HG03060 (cell line): ENCODE results near the gene TTC3.
"Not testable (repeated sequence)": the region's sequence is repeated elsewhere in the genome, so short reads cannot be mapped to it uniquely, and the experiment has no call there.

Source experiments
- ATAC-seq: cut with Tn5 transposase; IDR thresholded peaks from one replicate; pipeline ENCODE4 v1.9.1; 2021; ENCODE audit warnings: low read depth, moderate number of reproducible peaks; ENCODE audit not compliant: unreplicated experiment

Gene TTC3

GRCh38 chr21:37072988-37073416, at the start of gene TTC3, which contains the start of gene PIGP:
TTC3 (plus strand) TSS chr21:37073254; CDS start chr21:37087258, 14,004 bp downstream.
PIGP (minus strand) TSS chr21:37073071; CDS start chr21:37072515, 556 bp downstream.
- ATAC-seq, result peak; percentile 27

- ATAC-seq, result no peak
These were observed 46.6 kb upstream of the TTC3 start for GRCh38 chr21:37026499-37026898.

GRCh38 chr21:37028570-37028969, 44.5 kb upstream of the TTC3 start:
- ATAC-seq, result no peak

GRCh38 chr21:37030864-37031263, 42.2 kb upstream of the TTC3 start:
- no peak for ATAC-seq

GRCh38 chr21:37032293-37032692, 40.8 kb upstream of the TTC3 start:
- ATAC-seq, result no peak

GRCh38 chr21:37032877-37033471, 40.1 kb upstream of the TTC3 start:
- ATAC-seq, result no peak

- ATAC-seq, result not testable (repeated sequence)
These were observed 38.7 kb upstream of the TTC3 start for GRCh38 chr21:37034394-37034793.

GRCh38 chr21:37036177-37036576, 36.9 kb upstream of the TTC3 start:
- no peak for ATAC-seq

GRCh38 chr21:37039411-37040075, 33.5 kb upstream of the TTC3 start:
- no peak for ATAC-seq

GRCh38 chr21:37040212-37040611, 32.8 kb upstream of the TTC3 start:
- ATAC-seq, result no peak

GRCh38 chr21:37041706-37042271, 31.3 kb upstream of the TTC3 start:
- ATAC-seq, result no peak

- no peak for ATAC-seq
These were observed 29.2 kb upstream of the TTC3 start for GRCh38 chr21:37043818-37044217.

- no peak for ATAC-seq
These were observed 28.4 kb upstream of the TTC3 start for GRCh38 chr21:37044643-37045042.

GRCh38 chr21:37045149-37045548, 27.9 kb upstream of the TTC3 start:
- no peak for ATAC-seq

GRCh38 chr21:37045556-37045955, 27.5 kb upstream of the TTC3 start:
- ATAC-seq, result no peak

GRCh38 chr21:37047079-37047478, 26.0 kb upstream of the TTC3 start:
- ATAC-seq, result no peak

- not testable (repeated sequence) for ATAC-seq
These were observed 23.3 kb upstream of the TTC3 start for GRCh38 chr21:37049741-37050140.

GRCh38 chr21:37055271-37055855, 17.7 kb upstream of the TTC3 start:
- ATAC-seq, result no peak

GRCh38 chr21:37057614-37058013, 15.4 kb upstream of the TTC3 start:
- ATAC-seq, result no peak

- no peak for ATAC-seq
These were observed 14.8 kb upstream of the TTC3 start for GRCh38 chr21:37058261-37058660.

- ATAC-seq, result no peak
These were observed 13.9 kb upstream of the TTC3 start for GRCh38 chr21:37059181-37059580.
